Lung (tissue), 12 donors: ENCODE results near the gene DENND1A. TPM values are rescaled to one million over a fixed set of nuclear protein-coding genes. Genes with fewer than 3 reads are reported as not detected.

Experiments
- ATAC-seq: fragments of 200-7000 bp; cut with Tn5 transposase; one replicate; pipeline ENCODE4 v1.9.1; 2020; ENCODE audit warnings: moderate number of reproducible peaks; ENCODE audit not compliant: insufficient read depth, low FRiP score
- DNase-seq, 3 donors: peaks; one replicate each; pipeline ENCODE4 v3.0.0-alpha.2; 2013 to 2017
- H3K27ac ChIP-seq, 2 donors: one replicate each; pipeline ENCODE4 v1.5.1; 2013; ENCODE audit warnings: mild to moderate bottlenecking in 2 of 2, moderate library complexity in 2 of 2, control low read depth in 1 of 2, inconsistent platforms in 1 of 2, low read depth in 1 of 2, low read length in 1 of 2
- H3K27me3 ChIP-seq, 3 donors: one replicate each; pipeline ENCODE4 v1.5.1; 2013; ENCODE audit warnings: low read length in 2 of 3; ENCODE audit not compliant: control insufficient read depth in 3 of 3, insufficient read depth in 3 of 3
- H3K36me3 ChIP-seq, 4 donors: one replicate each; pipeline ENCODE4 v1.5.1; 2013; ENCODE audit warnings: low read length in 4 of 4, mild to moderate bottlenecking in 1 of 4, moderate library complexity in 1 of 4; ENCODE audit not compliant: control insufficient read depth in 4 of 4, insufficient read depth in 4 of 4
- H3K4me1 ChIP-seq, 5 donors: one replicate each; pipeline ENCODE4 v1.5.1; 2013; ENCODE audit warnings: low read length in 5 of 5, mild to moderate bottlenecking in 2 of 5, moderate library complexity in 1 of 5; ENCODE audit not compliant: control insufficient read depth in 5 of 5, insufficient read depth in 5 of 5
- H3K4me3 ChIP-seq: one replicate; pipeline ENCODE4 v1.5.1; 2013; ENCODE audit warnings: mild to moderate bottlenecking, control low read depth, moderate library complexity
- H3K9ac ChIP-seq, 2 donors: one replicate each; pipeline ENCODE4 v1.5.1; 2013; ENCODE audit warnings: low read length in 2 of 2, control low read depth in 1 of 2; ENCODE audit not compliant: insufficient read depth in 1 of 2
- H3K9me3 ChIP-seq, 4 donors: one replicate each; pipeline ENCODE4 v1.5.1; 2013; ENCODE audit warnings: low read length in 3 of 4, mild to moderate bottlenecking in 1 of 4, moderate library complexity in 1 of 4; ENCODE audit not compliant: control insufficient read depth in 4 of 4, insufficient read depth in 3 of 4
- CTCF ChIP-seq: IDR thresholded peaks from 2 replicates; pipeline ENCODE4 v1.5.1; 2012; ENCODE audit warnings: mild to moderate bottlenecking; ENCODE audit errors: control extremely low read depth, extremely low read depth
- WGBS, 2 donors: extraction: QIAGEN DNeasy Blood & Tissue Kit; methylation state at CpG; one replicate each; pipeline ENCODE4 v1.1.7; 2013; 5-methylcytosine and 5-hydroxymethylcytosine counted together
- polyA plus RNA-seq, 2 donors: library from polyadenylated mRNA; stranded (reverse); fragments of 200-250 nt; gene quantifications; one replicate each; pipeline ENCODE4 v1.2.1, GENCODE V29; 2013
- total RNA-seq, 2 donors: library from RNA; depleted of rRNA in 1 of 2; stranded (reverse); fragments of >200 nt in 1 of 2; gene quantifications; one replicate each; pipeline ENCODE4 v1.2.1, GENCODE V29; 2014 to 2021
- donor health status: control.
- donor health status: control.
- donor health status: Bipolar disorder and iron deficiency.
- donor health status: healthy.
- donor health status: DM: yes; HTN: yes; CAD: no.

Gene DENND1A
- total and polyA plus RNA-seq, 4 donors: 5.7 to 29.8 (median 14.5) TPM

GRCh38 chr9:123763910-123764588 lies 165.9 kb downstream of the DENND1A start:
- DNase-seq: no peak
- Histone ChIP-seq H3K27ac (no peak overlapping the region), H3K27me3 (no peaks in the 10 kb centered on the region), H3K9me3 (no peaks in the 10 kb centered on the region), H3K36me3 (no peaks in the 10 kb centered on the region), H3K9ac (no peak overlapping the region), H3K4me1 (peaks cover 0 to 4% (median 0%) of the 10 kb centered on the region in 5 donors), H3K4me3 (no peak overlapping the region)
- no peak for TF ChIP-seq CTCF
- no peak for ATAC-seq
- 94 to 97% methylated on average over 4 of the region's 4 CpGs for WGBS, 2 donors

GRCh38 chr9:123761905-123762605 lies 167.9 kb downstream of the DENND1A start:
- 87 to 88% methylated on average over 4 of the region's 4 CpGs for WGBS, 2 donors
- H3K27ac ChIP-seq: no peak overlapping the region
- DNase-seq (no peak), ATAC-seq (no peak)
- H3K36me3 ChIP-seq: no peaks in the 10 kb centered on the region
- no peaks in the 10 kb centered on the region for H3K9me3 ChIP-seq
- TF ChIP-seq CTCF: no peak
- H3K27me3 ChIP-seq: no peaks in the 10 kb centered on the region
- peaks cover 0 to 13% (median 4%) of the 10 kb centered on the region in 5 donors for H3K4me1 ChIP-seq
- no peak overlapping the region for H3K4me3 ChIP-seq
- no peak overlapping the region for H3K9ac ChIP-seq

GRCh38 chr9:123757960-123758359 lies 172.0 kb downstream of the DENND1A start:
- no peak for DNase-seq
- H3K4me3 ChIP-seq: no peak overlapping the region
- H3K27me3 ChIP-seq: no peaks in the 10 kb centered on the region
- TF ChIP-seq CTCF: no peak
- no peak for ATAC-seq
- peaks cover 0 to 2% (median 0%) of the 10 kb centered on the region in 4 donors for H3K36me3 ChIP-seq
- no peaks in the 10 kb centered on the region for H3K9me3 ChIP-seq
- no peak overlapping the region for H3K27ac ChIP-seq
- H3K9ac ChIP-seq: no peak overlapping the region
- peaks cover 0 to 21% (median 4%) of the 10 kb centered on the region in 5 donors for H3K4me1 ChIP-seq
- WGBS, 2 donors: 63 to 86% methylated on average over 3 of the region's 3 CpGs
